Duodenal mucosa (tissue), 2 donors: ENCODE results near the gene TSPO.

Experiments used
- H3K27ac ChIP-seq: one replicate; pipeline ENCODE4 v1.7.0; 2013; ENCODE audit warnings: low read depth, low read length
- H3K27me3 ChIP-seq, 2 donors: one replicate each; pipeline ENCODE4 v1.7.0; 2013; ENCODE audit warnings: low read length in 2 of 2, control low read depth in 1 of 2; ENCODE audit not compliant: insufficient read depth in 2 of 2, control insufficient read depth in 1 of 2
- H3K36me3 ChIP-seq, 2 donors: one replicate each; pipeline ENCODE4 v1.7.0; 2013; ENCODE audit warnings: low read length in 2 of 2, control low read depth in 1 of 2; ENCODE audit not compliant: insufficient read depth in 2 of 2, control insufficient read depth in 1 of 2
- H3K4me1 ChIP-seq, 2 donors: one replicate each; pipeline ENCODE4 v1.7.0; 2013; ENCODE audit warnings: low read length in 2 of 2, control low read depth in 1 of 2; ENCODE audit not compliant: insufficient read depth in 2 of 2, control insufficient read depth in 1 of 2
- H3K4me3 ChIP-seq, 2 donors: one replicate each; pipeline ENCODE4 v1.7.0; 2013; ENCODE audit warnings: low read length in 2 of 2, low read depth in 1 of 2
- H3K9ac ChIP-seq, 2 donors: one replicate each; pipeline ENCODE4 v1.7.0; 2013; ENCODE audit warnings: low read length in 2 of 2, low read depth in 1 of 2
- H3K9me3 ChIP-seq, 2 donors: one replicate each; pipeline ENCODE4 v1.7.0; 2013; ENCODE audit warnings: low read length in 2 of 2, control low read depth in 1 of 2; ENCODE audit not compliant: control insufficient read depth in 1 of 2

TSPO gene

DNA sequence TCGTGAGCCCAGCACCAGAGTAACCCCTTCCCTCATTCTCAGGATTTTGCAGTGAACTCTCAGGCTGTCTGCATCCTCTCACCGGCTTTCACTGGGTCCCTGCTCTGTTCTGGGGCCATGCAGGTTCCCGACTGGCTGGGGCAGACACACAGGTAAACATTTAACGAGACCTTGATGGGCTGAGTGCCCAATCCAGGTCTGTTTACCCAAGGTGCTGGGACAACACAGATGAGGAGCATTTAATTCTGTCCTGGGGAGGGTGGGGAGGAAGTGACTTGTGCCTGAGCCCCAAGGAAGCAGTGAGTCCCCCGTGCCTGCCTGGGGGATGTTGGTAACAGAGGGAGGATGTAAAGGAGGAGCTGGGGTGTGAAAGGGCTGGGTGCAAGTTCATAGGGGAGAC lies 36.4 kb upstream of the TSPO start:
- peaks cover 41% of the 10 kb centered on the region in 2 donors for H3K4me1 ChIP-seq
- no peaks in the 10 kb centered on the region for H3K36me3 ChIP-seq
- peaks cover 4 to 6% of the 10 kb centered on the region in 2 donors for H3K27me3 ChIP-seq
- H3K9me3 ChIP-seq, result no peaks in the 10 kb centered on the region
- no peak overlapping the region for H3K9ac ChIP-seq
- no peak overlapping the region for H3K27ac ChIP-seq
- H3K4me3 ChIP-seq, result no peak overlapping the region

DNA sequence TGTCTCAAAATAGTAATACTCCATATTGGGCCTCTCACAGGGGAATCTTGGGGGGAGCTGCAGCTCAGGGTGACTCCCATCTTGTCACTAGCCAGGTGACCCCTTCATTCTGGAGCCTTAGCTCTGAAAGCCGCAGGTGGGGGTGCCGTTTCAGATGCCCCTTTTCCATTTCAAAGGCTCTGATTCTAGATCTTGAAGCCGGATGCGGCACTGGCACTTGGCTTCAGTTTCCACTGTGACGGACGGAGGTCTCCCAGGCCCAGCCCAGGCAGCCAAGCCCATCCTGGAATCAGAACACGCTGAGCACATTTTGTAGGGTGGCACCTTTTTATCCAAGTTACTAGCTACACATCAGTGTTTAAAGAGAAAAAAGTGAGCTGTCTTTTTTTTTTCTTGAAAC lies 34.4 kb upstream of the TSPO start:
- H3K9me3 ChIP-seq, result no peaks in the 10 kb centered on the region
- H3K9ac ChIP-seq, result no peak overlapping the region
- no peak overlapping the region for H3K4me3 ChIP-seq
- no peaks in the 10 kb centered on the region for H3K36me3 ChIP-seq
- peaks cover 39 to 40% of the 10 kb centered on the region in 2 donors for H3K4me1 ChIP-seq
- H3K27ac ChIP-seq, result no peak overlapping the region
- H3K27me3 ChIP-seq, result peaks cover 0 to 2% of the 10 kb centered on the region in 2 donors

DNA sequence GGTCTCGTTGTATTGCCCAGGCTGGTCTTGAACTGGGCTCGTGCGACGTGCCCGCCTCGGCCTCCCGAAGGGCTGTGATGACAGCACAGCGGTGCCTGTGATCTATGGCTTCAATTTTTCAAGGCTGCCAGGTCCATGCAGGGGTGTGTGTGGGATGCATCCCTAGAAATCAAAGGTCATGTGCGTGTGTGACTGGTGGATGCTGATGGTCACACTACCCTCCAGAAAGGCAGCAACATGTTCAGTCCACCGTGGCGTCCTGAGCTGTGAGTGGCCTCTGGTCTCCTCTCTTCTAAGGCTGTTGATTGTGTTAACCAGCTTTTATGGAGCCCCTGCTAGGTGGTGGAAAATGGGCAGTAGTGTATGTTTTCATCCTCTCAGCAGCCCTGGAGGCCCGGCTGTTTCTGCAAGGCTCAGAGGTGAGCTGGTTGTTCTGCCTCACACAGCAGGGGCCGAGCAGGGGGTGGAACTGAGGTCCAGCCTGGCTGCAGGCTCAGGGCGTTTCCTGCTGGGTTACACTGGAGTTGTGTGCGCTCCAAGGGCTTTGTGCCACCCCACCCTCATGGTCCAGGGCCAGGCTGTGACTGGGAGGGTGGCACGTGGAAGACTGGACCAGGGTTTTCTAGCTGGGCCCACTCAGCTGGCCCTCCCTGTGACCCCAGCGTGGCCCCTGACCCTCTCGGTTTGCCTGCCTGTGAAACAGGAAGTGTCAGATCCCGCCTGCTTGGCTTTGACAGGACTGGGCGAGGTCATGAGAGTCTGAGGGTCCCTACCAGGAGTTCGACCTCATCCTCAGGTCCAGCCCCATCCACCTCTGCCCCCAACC lies 33.1 kb upstream of the TSPO start:
- H3K4me3 ChIP-seq, result peak overlapping the region in 1 of 2 donors; percentile 16
- H3K36me3 ChIP-seq, result no peaks in the 10 kb centered on the region
- no peaks in the 10 kb centered on the region for H3K9me3 ChIP-seq
- H3K27ac ChIP-seq, result no peak overlapping the region
- peaks cover 49 to 51% of the 10 kb centered on the region in 2 donors for H3K4me1 ChIP-seq
- no peaks in the 10 kb centered on the region for H3K27me3 ChIP-seq
- H3K9ac ChIP-seq, result peak overlapping the region in 1 of 2 donors; percentile 27

DNA sequence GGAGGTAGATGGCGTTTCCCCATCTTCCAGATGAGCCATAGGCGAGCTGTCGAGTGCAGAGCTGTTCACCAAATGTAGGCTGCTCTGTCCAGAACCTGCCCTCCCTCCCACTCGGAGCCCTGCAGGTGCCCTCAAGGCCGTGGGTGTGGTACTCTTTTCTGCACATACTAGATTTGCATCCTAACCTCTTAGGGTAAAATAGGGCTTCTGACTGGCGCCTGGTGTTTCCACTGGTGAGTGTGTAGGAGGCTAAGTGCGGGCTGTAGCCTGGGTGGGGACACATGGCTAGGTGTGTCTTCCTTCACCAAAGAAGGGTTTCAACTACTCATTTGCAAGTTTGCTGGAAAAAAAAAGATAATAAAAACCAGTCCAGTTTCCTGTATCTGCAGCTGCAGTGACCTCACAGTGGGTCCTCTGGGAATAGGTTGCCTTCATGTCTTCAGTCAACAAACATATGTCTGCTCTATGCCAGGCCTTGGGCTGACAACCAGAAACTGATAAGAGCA lies 32.4 kb upstream of the TSPO start:
- Histone ChIP-seq H3K4me1 (peaks cover 44 to 51% of the 10 kb centered on the region in 2 donors), H3K4me3 (peak overlapping the region in 1 of 2 donors; percentile 16), H3K9me3 (no peaks in the 10 kb centered on the region), H3K27ac (no peak overlapping the region), H3K36me3 (no peaks in the 10 kb centered on the region), H3K27me3 (no peaks in the 10 kb centered on the region), H3K9ac (peak overlapping the region in 1 of 2 donors; percentile 27)

DNA sequence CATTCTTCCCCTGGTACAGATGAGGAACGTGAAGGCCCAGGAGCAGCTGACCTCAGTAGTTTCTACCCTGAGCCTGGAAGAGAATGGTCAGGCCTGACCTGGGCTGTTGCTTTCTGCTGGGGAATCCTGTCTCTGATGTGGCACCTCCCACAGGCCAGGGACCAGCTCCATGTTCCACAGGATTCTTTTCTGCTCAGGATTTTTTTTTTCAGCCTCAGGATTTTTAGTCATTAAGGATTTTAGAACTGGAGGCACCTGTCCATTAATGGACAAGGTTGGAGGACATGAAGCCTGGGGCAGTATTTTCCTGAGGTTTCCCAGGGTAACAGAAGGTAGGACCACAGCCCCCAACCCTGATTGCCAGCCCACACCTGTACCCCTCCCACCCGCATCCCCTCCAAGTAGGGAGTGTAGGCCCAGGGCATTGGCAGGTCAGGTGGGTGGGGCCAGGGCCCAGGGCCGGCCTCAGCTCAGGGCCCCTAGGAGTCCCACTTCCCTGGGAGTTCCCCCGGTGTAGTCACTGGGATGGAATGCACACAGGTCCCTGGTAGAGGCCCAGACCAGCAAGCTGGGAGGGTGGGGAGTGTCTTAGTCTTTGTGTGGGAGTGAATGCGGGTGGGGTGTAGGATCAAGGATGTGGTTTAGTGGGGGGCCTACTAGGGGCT lies 24.7 kb upstream of the TSPO start:
- no peaks in the 10 kb centered on the region for H3K9me3 ChIP-seq
- no peak overlapping the region for H3K4me3 ChIP-seq
- H3K9ac ChIP-seq, result peak overlapping the region in 1 of 2 donors; percentile 21
- no peak overlapping the region for H3K27ac ChIP-seq
- no peaks in the 10 kb centered on the region for H3K27me3 ChIP-seq
- H3K36me3 ChIP-seq, result peaks cover 2 to 7% of the 10 kb centered on the region in 2 donors
- peaks cover 51 to 55% of the 10 kb centered on the region in 2 donors for H3K4me1 ChIP-seq

DNA sequence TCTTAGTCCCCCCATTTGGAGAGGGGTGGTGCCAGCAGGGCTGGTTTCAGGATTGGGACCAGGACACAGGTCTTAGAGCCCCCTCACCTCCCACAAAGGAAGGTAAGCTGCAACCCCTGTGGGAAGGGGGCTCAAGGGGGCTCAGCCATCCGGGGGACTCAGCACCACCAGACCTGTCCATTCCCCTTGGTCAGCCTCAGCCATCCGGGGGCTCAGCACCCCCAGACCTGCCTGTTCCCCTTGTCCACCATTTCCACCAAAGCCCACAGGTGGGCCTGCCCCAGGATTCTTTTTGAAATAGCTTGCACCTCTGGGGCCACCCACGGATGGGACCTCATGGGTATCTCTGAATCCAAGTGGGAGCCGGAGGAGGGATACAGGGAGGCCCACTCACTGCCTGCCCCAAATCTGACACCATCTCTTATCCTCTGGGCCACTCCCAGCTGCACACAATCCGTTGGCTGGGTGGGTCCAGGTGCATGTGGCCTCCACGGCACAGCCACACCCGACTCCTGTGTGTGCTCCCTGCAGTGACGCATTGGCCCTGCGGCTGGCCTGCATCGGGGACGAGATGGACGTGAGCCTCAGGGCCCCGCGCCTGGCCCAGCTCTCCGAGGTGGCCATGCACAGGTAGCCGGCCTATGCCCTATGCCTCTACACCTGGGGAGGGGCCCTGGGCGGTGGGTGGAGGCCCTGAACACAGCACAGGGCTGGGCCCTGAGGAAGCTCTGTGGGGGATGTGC lies 24.0 kb upstream of the TSPO start:
- Histone ChIP-seq H3K9me3 (no peaks in the 10 kb centered on the region), H3K4me1 (peaks cover 44 to 49% of the 10 kb centered on the region in 2 donors), H3K4me3 (peak overlapping the region; percentile 32 to 56), H3K27ac (peak overlapping the region; percentile 62), H3K36me3 (peaks cover 6 to 14% of the 10 kb centered on the region in 2 donors), H3K27me3 (no peaks in the 10 kb centered on the region), H3K9ac (peak overlapping the region; percentile 47 to 66)

DNA sequence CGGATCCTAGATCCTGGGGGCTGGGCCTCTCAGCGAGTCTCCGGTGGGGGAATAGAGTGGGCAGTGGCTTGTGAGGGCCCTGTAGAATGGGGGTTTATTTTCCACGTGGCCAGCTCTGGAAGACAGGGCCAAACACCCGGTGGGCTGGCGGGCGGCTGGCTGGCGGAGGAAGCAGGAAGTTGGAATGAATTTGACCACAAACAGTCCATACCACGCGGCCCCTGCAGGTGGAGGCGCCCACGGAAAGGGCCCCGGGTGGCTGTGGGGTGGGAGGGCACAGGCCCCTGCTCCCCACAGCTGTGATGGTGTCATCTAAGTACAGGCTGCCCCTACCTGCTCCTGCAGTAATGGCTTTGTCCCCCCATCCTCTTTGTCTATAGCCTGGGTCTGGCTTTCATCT lies 23.2 kb upstream of the TSPO start:
- Histone ChIP-seq H3K9ac (peak overlapping the region; percentile 47 to 66), H3K9me3 (no peaks in the 10 kb centered on the region), H3K27me3 (no peaks in the 10 kb centered on the region), H3K4me1 (peaks cover 37 to 42% of the 10 kb centered on the region in 2 donors), H3K4me3 (peak overlapping the region; percentile 32 to 56), H3K36me3 (peaks cover 7 to 21% of the 10 kb centered on the region in 2 donors), H3K27ac (peak overlapping the region; percentile 62)

DNA sequence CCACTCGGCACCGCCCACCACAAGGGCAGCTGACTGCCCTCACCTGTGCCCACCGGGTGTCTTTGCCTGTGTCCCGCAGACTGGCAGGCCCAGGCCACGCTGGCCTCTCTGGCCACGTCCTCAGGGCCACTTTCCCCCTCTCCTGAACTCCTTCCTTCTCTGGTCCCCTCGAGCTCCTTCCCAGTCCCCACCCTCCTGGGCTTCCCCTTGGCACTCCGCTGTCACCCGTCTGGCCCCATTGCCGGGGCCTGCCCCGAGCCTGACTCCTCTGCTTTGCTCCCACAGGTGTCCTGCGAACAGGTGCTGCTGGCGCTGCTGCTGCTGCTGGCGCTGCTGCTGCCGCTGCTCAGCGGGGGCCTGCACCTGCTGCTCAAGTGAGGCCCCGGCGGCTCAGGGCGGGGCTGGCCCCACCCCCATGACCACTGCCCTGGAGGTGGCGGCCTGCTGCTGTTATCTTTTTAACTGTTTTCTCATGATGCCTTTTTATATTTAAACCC lies 22.4 kb upstream of the TSPO start:
- Histone ChIP-seq H3K9me3 (no peaks in the 10 kb centered on the region), H3K9ac (peak overlapping the region; percentile 30 to 66), H3K27me3 (no peaks in the 10 kb centered on the region), H3K36me3 (peaks cover 12 to 26% of the 10 kb centered on the region in 2 donors), H3K4me1 (peaks cover 37 to 42% of the 10 kb centered on the region in 2 donors), H3K27ac (peak overlapping the region; percentile 22), H3K4me3 (peak overlapping the region; percentile 23 to 56)

DNA sequence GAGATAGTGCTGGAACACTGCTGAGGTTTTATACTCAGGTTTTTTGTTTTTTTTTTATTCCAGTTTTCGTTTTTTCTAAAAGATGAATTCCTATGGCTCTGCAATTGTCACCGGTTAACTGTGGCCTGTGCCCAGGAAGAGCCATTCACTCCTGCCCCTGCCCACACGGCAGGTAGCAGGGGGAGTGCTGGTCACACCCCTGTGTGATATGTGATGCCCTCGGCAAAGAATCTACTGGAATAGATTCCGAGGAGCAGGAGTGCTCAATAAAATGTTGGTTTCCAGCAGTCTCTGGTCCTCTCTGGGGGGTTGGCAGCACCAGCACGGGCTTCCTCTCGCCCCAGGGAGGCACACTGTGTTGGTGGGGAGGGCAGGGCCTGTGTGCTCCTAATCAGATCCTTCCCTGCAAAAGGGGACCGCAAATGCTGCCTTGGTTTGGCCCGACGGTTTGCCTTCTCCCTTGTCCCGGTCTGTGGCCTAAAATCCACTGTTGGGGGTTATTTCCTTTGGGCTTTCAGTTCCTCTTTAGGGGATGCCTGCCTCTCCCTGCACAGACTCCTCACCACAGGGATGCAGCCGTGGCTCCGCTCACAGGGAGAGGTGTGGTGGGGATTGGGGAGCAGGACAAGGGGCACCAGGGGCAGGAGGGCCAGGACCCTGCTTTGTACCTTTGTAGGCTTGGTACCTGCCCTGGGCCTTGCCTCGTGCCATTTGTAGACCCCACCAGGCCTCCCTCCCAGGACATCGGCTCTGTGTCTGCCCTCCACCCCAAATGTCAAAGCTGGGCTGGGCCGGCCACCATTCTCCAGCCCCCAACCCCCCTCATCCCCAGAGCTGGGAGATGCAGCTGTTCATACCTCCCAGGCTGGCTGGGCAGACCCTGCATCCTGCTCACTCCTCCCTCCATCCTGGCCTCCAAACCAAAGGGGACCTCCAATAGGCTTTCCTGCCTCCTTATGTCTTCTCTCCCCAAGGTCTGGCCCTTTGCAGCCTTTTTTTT lies 21.6 kb upstream of the TSPO start:
- Histone ChIP-seq H3K9ac (peak overlapping the region; percentile 32 to 33), H3K4me1 (peaks cover 37 to 42% of the 10 kb centered on the region in 2 donors), H3K27ac (no peak overlapping the region), H3K4me3 (peak overlapping the region in 1 of 2 donors; percentile 22), H3K9me3 (no peaks in the 10 kb centered on the region), H3K27me3 (no peaks in the 10 kb centered on the region), H3K36me3 (peaks cover 12 to 29% of the 10 kb centered on the region in 2 donors)
